VCaP (cell line): ENCODE data around the gene SUMF1.
A peak's percentile ranks its signal among the peaks of the same experiment; 100 is the strongest.

Experiments used
- H3K27ac ChIP-seq: fragments of 450-650 bp; 2 replicates; pipeline ENCODE4 v1.5.1; 2017
- CTCF ChIP-seq: fragments of 450-650 bp; conservative IDR thresholded peaks from 2 replicates; pipeline ENCODE4 v1.5.1; 2017; ENCODE audit warnings: mild to moderate bottlenecking, moderate library complexity

The SUMF1 gene

GRCh38 chr3:4396006-4396405 lies 71.1 kb downstream of the SUMF1 start:
- H3K27ac ChIP-seq = 0 out of 2 replicates have a peak overlapping the region, but pooled peaks have one; percentile 0
- no peak for TF ChIP-seq CTCF

GRCh38 chr3:4395448-4395847 lies 71.6 kb downstream of the SUMF1 start:
- H3K27ac ChIP-seq = no peak overlapping the region
- TF ChIP-seq CTCF = no peak

GRCh38 chr3:4394567-4394966 lies 72.5 kb downstream of the SUMF1 start:
- no peak for TF ChIP-seq CTCF
- no peak overlapping the region for H3K27ac ChIP-seq

GRCh38 chr3:4394048-4394447 lies 73.0 kb downstream of the SUMF1 start:
- no peak for TF ChIP-seq CTCF
- no peak overlapping the region for H3K27ac ChIP-seq

GRCh38 chr3:4392992-4393391 lies 74.1 kb downstream of the SUMF1 start:
- no peak overlapping the region for H3K27ac ChIP-seq
- no peak for TF ChIP-seq CTCF

- no peak overlapping the region for H3K27ac ChIP-seq
- TF ChIP-seq CTCF = no peak
These were observed 79.6 kb downstream of the SUMF1 start for GRCh38 chr3:4387210-4388204.

- H3K27ac ChIP-seq = no peak overlapping the region
- no peak for TF ChIP-seq CTCF
These were observed 81.9 kb downstream of the SUMF1 start for GRCh38 chr3:4385201-4385600.
